HG02798 (cell line): ENCODE results near the gene IFIT1.
"Not testable (repeated sequence)": the region's sequence is repeated elsewhere in the genome, so short reads cannot be mapped to it uniquely, and the experiment has no call there.

Experiments used
- ATAC-seq: cut with Tn5 transposase; IDR thresholded peaks from one replicate; pipeline ENCODE4 v1.9.1; 2021; ENCODE audit warnings: mild to moderate bottlenecking; ENCODE audit not compliant: unreplicated experiment, poor library complexity

Gene IFIT1

GRCh38 chr10:89363729-89364442, 28.5 kb upstream of the IFIT1 start:
- ATAC-seq: no peak

- ATAC-seq: no peak
Measured at GRCh38 chr10:89364531-89364930, 27.9 kb upstream of the IFIT1 start.

GRCh38 chr10:89367529-89367928, 24.9 kb upstream of the IFIT1 start:
- ATAC-seq: peak; percentile 82

GRCh38 chr10:89368129-89368528, 24.3 kb upstream of the IFIT1 start:
- ATAC-seq: no peak

GRCh38 chr10:89369156-89370105, 23.0 kb upstream of the IFIT1 start:
- ATAC-seq: no peak

GRCh38 chr10:89371079-89371478, 21.3 kb upstream of the IFIT1 start:
- no peak for ATAC-seq

GRCh38 chr10:89371987-89372386, 20.4 kb upstream of the IFIT1 start:
- no peak for ATAC-seq

- ATAC-seq: no peak
Measured at GRCh38 chr10:89373916-89374711, 18.3 kb upstream of the IFIT1 start.

- no peak for ATAC-seq
Measured at GRCh38 chr10:89374713-89375141, 17.7 kb upstream of the IFIT1 start.

- no peak for ATAC-seq
Measured at GRCh38 chr10:89377705-89378637, 14.5 kb upstream of the IFIT1 start, which contains the start of gene IFIT1B. Gene IFIT1B, plus strand, starts transcription at chr10:89378056. Its CDS starts 80 bp downstream, at chr10:89378136.

GRCh38 chr10:89379103-89379502, 13.3 kb upstream of the IFIT1 start:
- ATAC-seq: no peak

GRCh38 chr10:89382757-89383156, 9.7 kb upstream of the IFIT1 start:
- ATAC-seq: no peak

- no peak for ATAC-seq
Measured at GRCh38 chr10:89384474-89385340, 7.7 kb upstream of the IFIT1 start.

- ATAC-seq: no peak
Measured at GRCh38 chr10:89388806-89389205, 3.6 kb upstream of the IFIT1 start.

GRCh38 chr10:89389254-89389653, 3.2 kb upstream of the IFIT1 start:
- ATAC-seq: no peak

GRCh38 chr10:89390476-89391225, 1.8 kb upstream of the IFIT1 start:
- no peak for ATAC-seq

GRCh38 chr10:89391226-89391576, 1.2 kb upstream of the IFIT1 start:
- ATAC-seq: not testable (repeated sequence)

GRCh38 chr10:89392974-89393373, 551 bp downstream of the IFIT1 start:
- peak; percentile 32 for ATAC-seq
